ENCODE measurements around the gene GALNT7. TPM values are rescaled to one million over a fixed set of nuclear protein-coding genes. Genes with fewer than 3 reads are reported as not detected.
A peak's percentile ranks its signal among the peaks of the same experiment; 100 is the strongest.
"Not testable (repeated sequence)": the region's sequence is repeated elsewhere in the genome, so short reads cannot be mapped to it uniquely, and the experiment has no call there.

GALNT7 gene
- total RNA-seq, 1 donor from 2014 or later, result 25.9 TPM

GRCh38 chr4:173171098-173171497 is 2.5 kb downstream of the GALNT7 start:
- H3K9me3 Mint-ChIP-seq, result no peaks in the 10 kb centered on the region
- no peaks in the 10 kb centered on the region for H3K27me3 Mint-ChIP-seq
- H3K27ac Mint-ChIP-seq, result no peak overlapping the region
- H3K4me1 Mint-ChIP-seq, result peaks cover 42% of the 10 kb centered on the region
- intact Hi-C loops (cut with micrococcal nuclease), result loop anchor here (1.0 kb wide), 1 partner anchor 8 kb away; no protein-coding TSS in a partner anchor
- H3K4me3 Mint-ChIP-seq, result peak overlapping the region; percentile 91
- peaks cover 8% of the 10 kb centered on the region for H3K36me3 Mint-ChIP-seq (ENCODE audit: low read depth)
- DNase-seq, result no peak

GRCh38 chr4:173171987-173172386 is 3.4 kb downstream of the GALNT7 start:
- H3K9me3 Mint-ChIP-seq, result no peaks in the 10 kb centered on the region
- no peak overlapping the region for H3K4me3 Mint-ChIP-seq
- no peak for DNase-seq
- intact Hi-C loops (cut with micrococcal nuclease), result loop anchor here (1.0 kb wide), 1 partner anchor 7 kb away; no protein-coding TSS in a partner anchor
- H3K4me1 Mint-ChIP-seq, result peaks cover 36% of the 10 kb centered on the region
- H3K27me3 Mint-ChIP-seq, result no peaks in the 10 kb centered on the region
- peaks cover 4% of the 10 kb centered on the region for H3K36me3 Mint-ChIP-seq (ENCODE audit: low read depth)
- H3K27ac Mint-ChIP-seq, result no peak overlapping the region

DNA sequence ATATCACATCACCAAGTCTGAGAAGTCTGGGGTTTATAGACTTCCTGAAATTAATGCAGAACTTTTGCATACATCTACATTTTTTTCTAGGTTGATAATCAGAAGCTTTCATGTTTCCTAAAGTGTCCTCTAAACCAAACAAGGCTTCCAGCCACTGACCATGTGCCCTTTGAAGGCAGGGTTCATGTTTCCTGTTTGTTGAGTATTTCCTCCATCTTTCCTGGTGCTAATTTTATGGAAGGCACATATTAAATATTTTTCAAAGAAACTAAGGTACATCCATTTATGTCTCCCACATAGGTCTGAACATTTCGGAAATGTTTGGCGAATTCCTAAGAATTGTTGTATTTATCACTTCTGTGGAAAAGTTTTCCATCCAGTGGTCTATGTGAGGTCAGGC is 5.6 kb downstream of the GALNT7 start:
- no peak overlapping the region for H3K27ac Mint-ChIP-seq
- intact Hi-C loops (cut with micrococcal nuclease), result no loop called here
- peaks cover 30% of the 10 kb centered on the region for H3K4me1 Mint-ChIP-seq
- no peaks in the 10 kb centered on the region for H3K36me3 Mint-ChIP-seq (ENCODE audit: low read depth)
- H3K9me3 Mint-ChIP-seq, result no peaks in the 10 kb centered on the region
- no peak for DNase-seq
- H3K27me3 Mint-ChIP-seq, result no peaks in the 10 kb centered on the region
- H3K4me3 Mint-ChIP-seq, result no peak overlapping the region

GRCh38 chr4:173174594-173175012 is 6.0 kb downstream of the GALNT7 start:
- no peaks in the 10 kb centered on the region for H3K27me3 Mint-ChIP-seq
- intact Hi-C loops (cut with micrococcal nuclease), result no loop called here
- DNase-seq, result no peak
- H3K4me3 Mint-ChIP-seq, result no peak overlapping the region
- H3K36me3 Mint-ChIP-seq (ENCODE audit: low read depth), result no peaks in the 10 kb centered on the region
- H3K9me3 Mint-ChIP-seq, result no peaks in the 10 kb centered on the region
- no peak overlapping the region for H3K27ac Mint-ChIP-seq
- H3K4me1 Mint-ChIP-seq, result peaks cover 30% of the 10 kb centered on the region

- H3K9me3 Mint-ChIP-seq, result no peaks in the 10 kb centered on the region
- no peak for DNase-seq
- peaks cover 21% of the 10 kb centered on the region for H3K4me1 Mint-ChIP-seq
- H3K27me3 Mint-ChIP-seq, result no peaks in the 10 kb centered on the region
- no peak overlapping the region for H3K4me3 Mint-ChIP-seq
- intact Hi-C loops (cut with micrococcal nuclease), result no loop called here
- H3K36me3 Mint-ChIP-seq (ENCODE audit: low read depth), result no peaks in the 10 kb centered on the region
- H3K27ac Mint-ChIP-seq, result no peak overlapping the region
Measured at GRCh38 chr4:173176010-173176409, 7.4 kb downstream of the GALNT7 start.

DNA sequence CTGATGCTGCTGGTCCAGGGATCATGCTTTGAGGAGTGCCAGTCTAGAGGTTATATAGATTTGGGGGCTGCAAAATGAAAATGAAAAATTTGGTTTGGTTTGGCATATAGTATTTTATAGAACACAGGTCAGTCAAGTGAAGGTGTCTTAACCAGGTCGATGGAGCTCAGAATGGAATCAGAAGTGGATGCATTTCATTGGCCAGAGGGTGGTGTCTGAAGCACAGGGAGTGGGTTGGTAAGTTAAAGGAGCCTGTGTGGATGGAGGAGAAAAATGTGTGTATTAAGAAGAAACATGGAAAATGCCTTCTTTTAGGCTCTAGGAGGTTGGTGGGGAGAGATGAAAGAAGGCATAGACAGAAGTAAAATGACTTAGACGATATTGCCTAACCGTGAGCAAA is 8.6 kb downstream of the GALNT7 start:
- Mint-ChIP-seq H3K4me3 (no peak overlapping the region), H3K4me1 (peaks cover 18% of the 10 kb centered on the region), H3K27ac (no peak overlapping the region), H3K9me3 (no peaks in the 10 kb centered on the region), H3K36me3 (ENCODE audit: low read depth) (no peaks in the 10 kb centered on the region), H3K27me3 (no peaks in the 10 kb centered on the region)
- peak; percentile 34 for DNase-seq
- intact Hi-C loops (cut with micrococcal nuclease), result no loop called here

DNA sequence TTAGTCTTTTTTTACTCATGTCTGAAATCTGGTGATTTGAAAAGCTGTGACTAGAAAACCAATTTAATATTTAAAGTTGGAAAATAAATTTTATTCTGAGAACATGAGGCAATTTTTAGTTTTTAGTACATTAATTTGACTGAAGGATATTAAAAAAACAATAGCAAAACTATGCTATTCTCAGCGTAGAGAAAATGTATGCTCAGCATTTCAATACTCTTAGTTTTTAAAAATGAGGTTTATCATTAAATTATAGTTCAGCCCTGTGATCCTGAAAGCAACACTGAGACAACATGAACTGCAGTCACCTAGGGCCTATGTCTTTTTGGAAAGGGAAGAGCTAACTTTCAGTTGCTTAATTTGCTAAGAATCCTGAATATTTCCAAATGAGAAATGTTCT is 9.5 kb downstream of the GALNT7 start:
- H3K27me3 Mint-ChIP-seq, result no peaks in the 10 kb centered on the region
- H3K4me3 Mint-ChIP-seq, result no peak overlapping the region
- DNase-seq, result no peak
- H3K36me3 Mint-ChIP-seq (ENCODE audit: low read depth), result no peaks in the 10 kb centered on the region
- H3K4me1 Mint-ChIP-seq, result peaks cover 12% of the 10 kb centered on the region
- H3K9me3 Mint-ChIP-seq, result no peaks in the 10 kb centered on the region
- intact Hi-C loops (cut with micrococcal nuclease), result no loop called here
- H3K27ac Mint-ChIP-seq, result no peak overlapping the region

- Mint-ChIP-seq H3K36me3 (ENCODE audit: low read depth) (no peaks in the 10 kb centered on the region), H3K9me3 (no peaks in the 10 kb centered on the region), H3K27me3 (no peaks in the 10 kb centered on the region), H3K4me1 (peaks cover 15% of the 10 kb centered on the region), H3K27ac (no peak overlapping the region), H3K4me3 (no peak overlapping the region)
- intact Hi-C loops (cut with micrococcal nuclease), result no loop called here
- no peak for DNase-seq
Measured at GRCh38 chr4:173181848-173182247, 13.2 kb downstream of the GALNT7 start.

DNA sequence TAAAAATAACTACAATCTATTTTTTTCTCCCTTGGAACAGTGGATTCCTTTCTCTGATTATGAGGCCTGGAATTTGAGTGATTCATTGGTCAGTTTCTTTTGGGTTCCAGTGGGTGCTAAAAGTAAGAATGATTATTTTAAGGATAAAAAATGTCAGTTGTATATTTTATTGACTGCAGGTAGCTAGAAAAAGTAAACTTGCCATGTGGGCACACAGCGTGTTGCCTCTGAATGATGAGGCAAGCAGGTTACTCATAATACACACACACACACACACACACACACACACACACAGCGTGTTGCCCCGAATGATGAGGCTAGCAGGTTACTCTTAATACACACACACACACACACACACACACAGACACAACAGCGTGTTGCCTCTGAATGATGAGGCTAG is 13.8 kb downstream of the GALNT7 start:
- no peak overlapping the region for H3K4me3 Mint-ChIP-seq
- no peak overlapping the region for H3K27ac Mint-ChIP-seq
- intact Hi-C loops (cut with micrococcal nuclease), result no loop called here
- H3K4me1 Mint-ChIP-seq, result peaks cover 12% of the 10 kb centered on the region
- no peaks in the 10 kb centered on the region for H3K9me3 Mint-ChIP-seq
- H3K27me3 Mint-ChIP-seq, result no peaks in the 10 kb centered on the region
- H3K36me3 Mint-ChIP-seq (ENCODE audit: low read depth), result no peaks in the 10 kb centered on the region
- DNase-seq, result peak; percentile 13

- H3K4me3 Mint-ChIP-seq; intact Hi-C loops (cut with micrococcal nuclease); H3K9me3 Mint-ChIP-seq; H3K36me3 Mint-ChIP-seq (ENCODE audit: low read depth); H3K27me3 Mint-ChIP-seq; H3K27ac Mint-ChIP-seq: not testable (repeated sequence)
- peak; percentile 41 for DNase-seq
- peaks cover 13% of the 10 kb centered on the region for H3K4me1 Mint-ChIP-seq
Measured at GRCh38 chr4:173183659-173184247, 15.1 kb downstream of the GALNT7 start.

GRCh38 chr4:173185847-173186510 is 17.4 kb downstream of the GALNT7 start:
- H3K27me3 Mint-ChIP-seq, result no peaks in the 10 kb centered on the region
- peaks cover 25% of the 10 kb centered on the region for H3K4me1 Mint-ChIP-seq
- DNase-seq, result peak; percentile 6
- intact Hi-C loops (cut with micrococcal nuclease), result no loop called here
- H3K27ac Mint-ChIP-seq, result no peak overlapping the region
- no peaks in the 10 kb centered on the region for H3K36me3 Mint-ChIP-seq (ENCODE audit: low read depth)
- no peaks in the 10 kb centered on the region for H3K9me3 Mint-ChIP-seq
- no peak overlapping the region for H3K4me3 Mint-ChIP-seq

DNA sequence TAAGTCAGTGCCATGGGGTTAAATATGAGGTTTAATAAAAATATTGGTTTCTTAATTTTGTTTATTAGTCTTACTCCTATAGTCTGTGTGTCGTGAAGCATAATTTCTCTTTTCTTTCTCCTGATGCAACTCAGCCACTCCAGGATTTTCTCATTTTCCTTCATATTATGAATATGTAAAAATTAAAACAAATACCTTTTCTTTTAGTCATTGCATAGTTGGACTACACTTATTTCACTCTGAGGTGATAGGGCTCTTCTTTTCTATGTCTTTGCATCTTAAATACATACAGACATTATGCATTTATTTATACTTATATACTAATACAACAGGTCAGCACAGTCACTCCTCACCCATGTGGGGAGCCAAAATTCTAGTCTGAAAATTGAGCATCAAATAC is 19.1 kb downstream of the GALNT7 start:
- peak; percentile 4 for DNase-seq
- Mint-ChIP-seq H3K4me1 (peaks cover 42% of the 10 kb centered on the region), H3K4me3 (no peak overlapping the region), H3K27me3 (no peaks in the 10 kb centered on the region), H3K27ac (no peak overlapping the region), H3K36me3 (ENCODE audit: low read depth) (no peaks in the 10 kb centered on the region), H3K9me3 (no peaks in the 10 kb centered on the region)
- intact Hi-C loops (cut with micrococcal nuclease), result no loop called here

- H3K36me3 Mint-ChIP-seq (ENCODE audit: low read depth), result no peaks in the 10 kb centered on the region
- H3K4me3 Mint-ChIP-seq, result no peak overlapping the region
- intact Hi-C loops (cut with micrococcal nuclease), result no loop called here
- no peaks in the 10 kb centered on the region for H3K27me3 Mint-ChIP-seq
- H3K9me3 Mint-ChIP-seq, result no peaks in the 10 kb centered on the region
- no peak overlapping the region for H3K27ac Mint-ChIP-seq
- peaks cover 44% of the 10 kb centered on the region for H3K4me1 Mint-ChIP-seq
- no peak for DNase-seq
Measured at GRCh38 chr4:173188648-173189047, 20.0 kb downstream of the GALNT7 start.

DNA sequence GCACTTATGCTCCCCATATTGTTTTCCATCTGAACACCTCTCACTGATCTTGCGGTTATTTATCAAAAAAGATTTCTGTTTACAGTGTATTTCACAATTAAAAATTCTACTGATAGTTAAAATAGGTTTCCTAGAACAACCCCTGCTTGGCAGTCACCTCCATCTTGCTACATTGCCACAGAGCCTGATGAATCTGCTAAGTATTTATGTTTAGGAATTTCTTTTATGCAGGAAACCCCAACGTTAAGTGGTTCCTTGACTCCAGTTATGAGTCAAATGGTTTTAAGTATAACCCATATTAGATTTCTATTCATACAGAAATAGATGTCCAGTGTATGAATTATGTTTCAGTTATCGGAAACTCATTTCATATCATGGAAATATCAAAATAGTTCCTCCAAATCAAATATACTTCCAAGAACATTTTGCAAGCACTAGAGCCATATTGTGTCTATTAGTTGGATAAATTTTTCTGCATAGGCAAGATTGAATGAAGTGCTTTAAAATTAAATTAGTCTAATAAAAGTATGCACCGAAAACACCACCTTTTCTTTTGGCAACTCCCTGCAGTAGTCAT is 20.6 kb downstream of the GALNT7 start:
- no peaks in the 10 kb centered on the region for H3K9me3 Mint-ChIP-seq
- no peak overlapping the region for H3K27ac Mint-ChIP-seq
- H3K36me3 Mint-ChIP-seq (ENCODE audit: low read depth), result no peaks in the 10 kb centered on the region
- H3K4me1 Mint-ChIP-seq, result peaks cover 44% of the 10 kb centered on the region
- H3K4me3 Mint-ChIP-seq, result no peak overlapping the region
- intact Hi-C loops (cut with micrococcal nuclease), result no loop called here
- no peaks in the 10 kb centered on the region for H3K27me3 Mint-ChIP-seq
- DNase-seq, result no peak
